Caco-2 (cell line): ENCODE data around the gene CCIN. TPM values are rescaled to one million over a fixed set of nuclear protein-coding genes. Genes with fewer than 3 reads are reported as not detected.

Experiments used
- BruUV-seq: library from RNA; stranded (reverse); fragments of 400-500 nt; replicated peaks from 2 replicates; lab custom pipeline; 2021; lab: Mats Ljungman, UMichigan
- CTCF ChIA-PET: fragments of 300-600 bp; sonication (Branson Sonifier 250); formaldehyde crosslinking; loops from one replicate; lab custom pipeline; 2022; ENCODE audit warnings: antibody characterized with exemption; lab: Charles Lee
- POLR2A ChIA-PET: fragments of 300-600 bp; sonication (Branson Sonifier 250); formaldehyde crosslinking; loops from one replicate; lab custom pipeline; 2022; ENCODE audit warnings: antibody characterized with exemption; lab: Charles Lee
- DNase-seq, 2 experiments: peaks; one replicate each; pipeline versions ENCODE4 v3.0.0 to v3.0.0-alpha.2; 2020 to 2022
- H3K27me3 ChIP-seq: replicated peaks from 2 replicates; pipeline ENCODE4 v1.6.0; 2011; ENCODE audit warnings: low read length; ENCODE audit not compliant: control insufficient read depth, insufficient read depth
- H3K36me3 ChIP-seq: 2 replicates; pipeline ENCODE4 v1.5.1; 2011; ENCODE audit warnings: low read length; ENCODE audit not compliant: control insufficient read depth, insufficient read depth
- H3K4me1 ChIP-seq: fragments of 250-450 bp; sonication (Bioruptor Pico); 2 replicates; pipeline ENCODE4 v1.5.1; 2020; ENCODE audit warnings: mild to moderate bottlenecking
- H3K4me3 ChIP-seq: 2 replicates; pipeline ENCODE4 v1.5.1; 2011; ENCODE audit warnings: low read depth, mild to moderate bottlenecking, control low read depth, low read length
- H3K9me3 ChIP-seq: fragments of 250-450 bp; sonication (Bioruptor Pico); 2 replicates; pipeline ENCODE4 v1.5.1; 2020; ENCODE audit warnings: mild to moderate bottlenecking, moderate library complexity
- H3K27ac Mint-ChIP-seq: one replicate; pipeline ENCODE4 v1.8.0; 2022; ENCODE audit warnings: mixed read lengths; ENCODE audit not compliant: unreplicated experiment
- H3K27me3 Mint-ChIP-seq: one replicate; pipeline ENCODE4 v1.8.0; 2022; ENCODE audit warnings: mixed read lengths; ENCODE audit not compliant: insufficient read depth, unreplicated experiment
- H3K36me3 Mint-ChIP-seq: one replicate; pipeline ENCODE4 v1.8.0; 2022; ENCODE audit warnings: mild to moderate bottlenecking, mixed read lengths; ENCODE audit not compliant: insufficient read depth, unreplicated experiment
- H3K4me1 Mint-ChIP-seq: one replicate; pipeline ENCODE4 v1.8.0; 2022; ENCODE audit warnings: low read depth, mixed read lengths; ENCODE audit not compliant: unreplicated experiment
- H3K4me3 Mint-ChIP-seq: one replicate; pipeline ENCODE4 v1.8.0; 2022; ENCODE audit warnings: mild to moderate bottlenecking, moderate library complexity, mixed read lengths; ENCODE audit not compliant: unreplicated experiment
- H3K9me3 Mint-ChIP-seq: one replicate; pipeline ENCODE4 v1.8.0; 2022; ENCODE audit warnings: mixed read lengths; ENCODE audit not compliant: unreplicated experiment
- CTCF ChIP-seq, 2 experiments: fragments of 200-600 bp in 1 of 2; IDR thresholded peaks; 1 replicate in 1 of 2; 2 replicates in 1 of 2; pipeline versions ENCODE4 v1.5.1 to v1.8.0; 2011 to 2022; ENCODE audit warnings: antibody characterized with exemption in 1 of 2, control low read depth in 1 of 2, inconsistent platforms in 1 of 2, low read depth in 1 of 2, low read length in 1 of 2, mild to moderate bottlenecking in 1 of 2, moderate library complexity in 1 of 2; ENCODE audit not compliant: insufficient read depth in 1 of 2, severe bottlenecking in 1 of 2, unreplicated experiment in 1 of 2
- intact Hi-C: fragments of 100-400 bp; cut with micrococcal nuclease; formaldehyde crosslinking; loops from one replicate; pipeline ENCODE4 v1.10.0; 2022; ENCODE audit not compliant: unreplicated experiment
- total RNA-seq: library from RNA; stranded (reverse); gene quantifications from 2 replicates; pipeline ENCODE4 v1.2.3, GENCODE V29; 2022

CCIN gene
- total RNA-seq, 1 experiment from 2014 or later = not detected

GRCh38 chr9:36163786-36164170 lies 5.4 kb upstream of the CCIN start:
- no peak for TF ChIP-seq CTCF (IDR thresholded peaks at IDR 0.05; ENCODE audit: insufficient read depth in 1 of 2, low read depth in 1 of 2, low read length in 1 of 2, severe bottlenecking in 1 of 2, unreplicated experiment in 1 of 2)
- Histone ChIP-seq H3K9me3 (no peaks in the 10 kb centered on the region), H3K36me3 (no peaks in the 10 kb centered on the region), H3K4me1 (peaks cover 8% of the 10 kb centered on the region), H3K27me3 (no peaks in the 10 kb centered on the region), H3K4me3 (no peak overlapping the region)
- BruUV-seq = no TSS peak
- intact Hi-C loops = no loop called here
- Mint-ChIP-seq H3K9me3 (no peaks in the 10 kb centered on the region), H3K4me3 (no peak overlapping the region), H3K4me1 (no peaks in the 10 kb centered on the region), H3K36me3 (no peaks in the 10 kb centered on the region), H3K27ac (no peak overlapping the region), H3K27me3 (peaks cover 3% of the 10 kb centered on the region)
- no peak for DNase-seq
- ChIA-PET CTCF (no interaction called here), POLR2A (interaction anchor here (1.6 kb wide), 1 partner anchor 26 kb away, joined by 6 read pairs; no protein-coding TSS in a partner anchor)

DNA sequence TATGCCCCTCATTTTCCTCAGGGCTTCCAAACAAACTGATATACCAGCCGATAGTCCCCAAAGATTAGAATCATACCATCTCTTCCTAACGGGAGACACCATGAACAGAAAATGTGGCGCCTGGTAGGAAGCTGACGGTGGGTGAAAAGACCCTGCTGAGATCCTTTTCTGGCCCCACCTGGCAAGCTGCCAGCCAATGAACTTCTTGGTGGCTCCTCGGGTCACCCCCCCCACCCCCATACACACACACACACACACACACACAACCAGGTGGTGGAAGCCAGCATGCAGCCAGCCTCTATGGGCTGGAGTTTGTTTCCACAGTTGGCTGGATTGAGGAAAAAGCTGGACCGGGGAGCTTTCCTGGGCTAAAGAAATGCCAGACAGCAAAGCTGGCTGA lies 4.8 kb upstream of the CCIN start:
- Histone ChIP-seq H3K4me3 (no peak overlapping the region), H3K27me3 (no peaks in the 10 kb centered on the region), H3K4me1 (peaks cover 8% of the 10 kb centered on the region), H3K36me3 (no peaks in the 10 kb centered on the region), H3K9me3 (no peaks in the 10 kb centered on the region)
- no peak for DNase-seq
- Mint-ChIP-seq H3K9me3 (no peaks in the 10 kb centered on the region), H3K36me3 (no peaks in the 10 kb centered on the region), H3K27me3 (peaks cover 3% of the 10 kb centered on the region), H3K27ac (no peak overlapping the region), H3K4me3 (no peak overlapping the region), H3K4me1 (no peaks in the 10 kb centered on the region)
- no TSS peak for BruUV-seq
- ChIA-PET POLR2A (interaction anchor here (1.6 kb wide), 1 partner anchor 26 kb away, joined by 6 read pairs; no protein-coding TSS in a partner anchor), CTCF (interaction anchor here (1.6 kb wide), 1 partner anchor 28 kb away, joined by 4 read pairs; the partner anchor contains the start of gene GLIPR2)
- no peak for TF ChIP-seq CTCF (IDR thresholded peaks at IDR 0.05; ENCODE audit: insufficient read depth in 1 of 2, low read depth in 1 of 2, low read length in 1 of 2, severe bottlenecking in 1 of 2, unreplicated experiment in 1 of 2)
- intact Hi-C loops = no loop called here

- POLR2A ChIA-PET = interaction anchor here (0.7 to 1.1 kb wide), 2 partner anchors 25 to 26 kb away, joined by 3 read pairs; partner anchors contain the start of gene CLTA
- no peaks in the 10 kb centered on the region for H3K36me3 ChIP-seq
- Mint-ChIP-seq H3K9me3 (no peaks in the 10 kb centered on the region), H3K36me3 (no peaks in the 10 kb centered on the region), H3K27ac (no peak overlapping the region), H3K4me3 (no peak overlapping the region), H3K4me1 (no peaks in the 10 kb centered on the region), H3K27me3 (peaks cover 3% of the 10 kb centered on the region)
- intact Hi-C loops = loop anchor here (5.0 kb wide), 1 partner anchor 218 kb away; no protein-coding TSS in a partner anchor
- H3K27me3 ChIP-seq = no peaks in the 10 kb centered on the region
- CTCF ChIA-PET = interaction anchor here (1.6 kb wide), 1 partner anchor 28 kb away, joined by 4 read pairs; the partner anchor contains the start of gene GLIPR2
- peaks cover 8% of the 10 kb centered on the region for H3K4me1 ChIP-seq
- no peak for DNase-seq
- no TSS peak for BruUV-seq
- TF ChIP-seq CTCF (IDR thresholded peaks at IDR 0.05; ENCODE audit: insufficient read depth in 1 of 2, low read depth in 1 of 2, low read length in 1 of 2, severe bottlenecking in 1 of 2, unreplicated experiment in 1 of 2) = no peak
- no peak overlapping the region for H3K4me3 ChIP-seq
- H3K9me3 ChIP-seq = no peaks in the 10 kb centered on the region
Observed at GRCh38 chr9:36164989-36165388, 4.2 kb upstream of the CCIN start.
